H4 (cell line): ENCODE data around the gene SRMS. TPM values are rescaled to one million over a fixed set of nuclear protein-coding genes. Genes with fewer than 3 reads are reported as not detected.

ENCODE experiments used
- DNase-seq: peaks from one replicate; pipeline ENCODE4 v3.0.0-alpha.2; 2015; ENCODE audit warnings: low spot score
- total RNA-seq: library from RNA; depleted of rRNA; stranded (reverse); fragments of >200 nt; shearing (Covaris generic); gene quantifications from 2 replicates; pipeline ENCODE4 v1.2.3, GENCODE V29; 2014; rRNA removed

The SRMS gene, protein sequence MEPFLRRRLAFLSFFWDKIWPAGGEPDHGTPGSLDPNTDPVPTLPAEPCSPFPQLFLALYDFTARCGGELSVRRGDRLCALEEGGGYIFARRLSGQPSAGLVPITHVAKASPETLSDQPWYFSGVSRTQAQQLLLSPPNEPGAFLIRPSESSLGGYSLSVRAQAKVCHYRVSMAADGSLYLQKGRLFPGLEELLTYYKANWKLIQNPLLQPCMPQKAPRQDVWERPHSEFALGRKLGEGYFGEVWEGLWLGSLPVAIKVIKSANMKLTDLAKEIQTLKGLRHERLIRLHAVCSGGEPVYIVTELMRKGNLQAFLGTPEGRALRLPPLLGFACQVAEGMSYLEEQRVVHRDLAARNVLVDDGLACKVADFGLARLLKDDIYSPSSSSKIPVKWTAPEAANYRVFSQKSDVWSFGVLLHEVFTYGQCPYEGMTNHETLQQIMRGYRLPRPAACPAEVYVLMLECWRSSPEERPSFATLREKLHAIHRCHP
- not detected in 2 replicates for total RNA-seq

DNA sequence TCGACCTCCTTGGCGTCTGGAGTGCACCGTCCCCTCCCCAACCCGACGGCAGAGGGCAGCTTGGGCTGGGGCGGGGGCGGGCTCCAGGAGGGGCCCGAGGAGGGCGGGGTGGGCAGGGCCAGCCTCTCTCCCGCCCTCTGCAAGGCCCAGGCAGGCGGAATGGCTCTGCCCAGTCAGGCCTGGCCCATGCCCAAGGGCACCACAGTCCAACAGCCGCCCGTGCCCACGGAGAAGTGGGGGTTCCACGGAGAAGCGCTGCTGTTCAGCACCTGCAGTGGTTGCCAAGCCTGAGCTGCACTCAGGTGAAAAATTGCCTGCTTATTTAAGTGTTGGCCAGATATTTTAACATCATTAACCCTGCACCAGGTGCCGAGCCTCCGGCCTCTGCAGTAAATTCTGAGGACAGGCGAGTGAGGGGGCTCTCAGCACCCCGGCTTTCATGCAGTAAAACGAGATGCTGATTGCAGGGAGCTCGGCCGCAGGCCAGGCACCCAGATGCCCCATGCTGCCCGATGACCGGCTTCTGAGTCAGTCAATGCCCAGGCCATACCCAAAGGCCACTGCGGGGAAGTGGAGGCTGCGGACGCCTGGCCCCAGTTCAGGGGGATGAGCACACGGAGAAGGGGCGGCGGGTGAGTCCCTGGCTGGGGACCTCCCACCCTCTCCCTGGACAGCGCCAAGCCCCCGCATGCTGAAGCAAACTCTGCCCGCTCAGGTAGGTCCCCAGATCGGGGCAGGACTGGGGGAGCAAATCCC is at the start of gene SRMS:
SRMS (minus strand) TSS at position 25 of the 756 bp plus-strand sequence. CDS start 286 bp downstream, outside the sequence.
- no peak for DNase-seq

DNA sequence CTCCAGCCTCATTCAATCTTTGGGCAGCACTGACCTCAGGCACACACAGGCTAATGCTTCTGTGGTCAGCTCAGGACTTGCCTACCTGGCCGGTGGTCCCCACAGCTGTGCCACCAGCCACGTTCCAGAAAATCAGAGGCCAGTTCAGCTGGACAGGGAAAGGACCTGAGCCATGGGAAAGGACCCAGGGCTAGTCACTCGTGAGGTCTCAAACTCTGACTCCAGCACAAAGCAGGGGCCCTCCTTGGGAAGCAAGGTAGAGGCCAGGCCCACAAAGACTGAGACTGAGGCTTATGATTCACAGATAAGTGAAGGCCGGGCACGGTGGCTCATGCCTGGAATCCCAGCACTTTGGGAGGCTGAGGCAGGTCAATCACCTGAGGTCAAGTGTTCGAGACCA is 48.9 kb upstream of the SRMS start:
- DNase-seq: no peak

DNA sequence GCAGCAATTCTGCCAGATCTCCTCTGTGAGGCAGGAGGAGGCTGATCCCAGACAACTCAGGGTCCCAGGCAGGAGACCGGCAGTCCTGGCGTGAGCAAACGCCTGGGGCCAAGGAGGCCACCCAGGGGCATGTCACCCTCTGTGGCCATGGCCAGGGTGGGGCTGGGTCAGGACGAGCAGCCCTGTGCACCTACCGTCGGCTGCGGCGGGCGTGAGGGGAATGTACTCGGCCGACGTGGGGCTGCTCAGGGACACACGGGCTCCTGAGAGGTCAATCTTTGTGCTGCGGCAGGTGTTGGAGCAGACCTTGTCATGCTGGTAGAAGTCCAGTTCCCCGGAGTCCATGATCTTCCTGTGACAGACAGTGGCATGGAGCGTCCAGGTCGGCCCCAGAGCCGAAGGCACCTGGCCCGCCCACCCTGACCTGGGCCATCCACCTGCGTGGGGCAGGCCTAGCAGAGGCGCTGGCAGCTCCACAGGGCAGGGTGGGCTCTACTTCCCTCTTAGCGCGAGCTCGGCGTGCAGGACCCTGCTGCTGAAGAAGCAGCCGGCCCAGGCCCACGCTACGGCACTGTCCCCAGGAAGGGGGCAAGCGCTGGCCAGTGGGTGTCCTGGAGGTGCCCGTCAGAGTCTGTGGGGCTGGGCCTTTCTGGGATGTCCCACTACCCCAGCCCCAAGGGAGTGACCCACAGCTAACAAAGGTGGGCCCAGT is 48.0 kb upstream of the SRMS start:
- no peak for DNase-seq

DNA sequence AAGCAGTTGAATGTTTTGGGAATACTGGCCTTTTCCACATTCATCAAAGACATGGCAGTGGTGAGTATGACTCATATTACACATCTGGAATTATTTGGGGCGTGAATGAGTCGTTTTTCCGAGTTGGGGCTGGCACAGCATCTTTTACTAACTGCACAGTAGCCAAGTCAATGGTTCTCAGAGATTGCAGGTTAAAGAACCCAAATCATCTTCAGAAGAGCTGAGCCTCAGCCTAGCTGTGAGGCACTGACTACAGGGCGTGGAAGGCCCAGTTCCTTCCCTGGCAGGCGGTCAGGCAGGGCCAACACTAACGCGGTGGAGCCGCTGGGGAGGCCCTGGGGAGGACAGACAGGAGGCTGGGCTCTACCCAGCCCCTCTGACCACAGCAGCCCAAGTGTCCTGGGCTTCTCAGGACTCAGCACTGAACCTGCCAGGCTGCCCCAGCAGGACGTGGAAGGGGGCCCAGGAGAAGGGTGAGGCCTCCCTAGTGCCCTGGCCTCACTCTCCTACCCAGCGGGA is 46.6 kb upstream of the SRMS start:
- DNase-seq: peak; percentile 36

DNA sequence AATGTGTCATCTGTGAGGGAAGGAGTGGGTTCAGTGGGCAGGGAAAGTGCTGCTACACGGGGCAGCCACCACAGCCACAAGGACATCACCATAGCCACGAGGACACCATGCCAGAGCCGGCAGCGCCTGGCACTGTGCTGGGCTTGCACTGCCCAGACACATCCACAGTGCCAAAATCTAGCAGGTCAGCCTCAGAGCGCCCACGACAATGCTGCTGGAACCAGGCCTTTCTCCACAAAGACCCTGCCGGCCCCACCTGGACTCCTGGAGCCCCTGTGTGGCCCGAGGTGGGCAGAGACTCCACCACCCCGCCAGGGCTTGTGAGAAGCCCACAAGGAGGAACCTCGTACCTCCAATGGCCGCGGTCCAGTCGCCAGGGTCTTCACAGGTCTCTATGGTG is 45.1 kb upstream of the SRMS start:
- no peak for DNase-seq

DNA sequence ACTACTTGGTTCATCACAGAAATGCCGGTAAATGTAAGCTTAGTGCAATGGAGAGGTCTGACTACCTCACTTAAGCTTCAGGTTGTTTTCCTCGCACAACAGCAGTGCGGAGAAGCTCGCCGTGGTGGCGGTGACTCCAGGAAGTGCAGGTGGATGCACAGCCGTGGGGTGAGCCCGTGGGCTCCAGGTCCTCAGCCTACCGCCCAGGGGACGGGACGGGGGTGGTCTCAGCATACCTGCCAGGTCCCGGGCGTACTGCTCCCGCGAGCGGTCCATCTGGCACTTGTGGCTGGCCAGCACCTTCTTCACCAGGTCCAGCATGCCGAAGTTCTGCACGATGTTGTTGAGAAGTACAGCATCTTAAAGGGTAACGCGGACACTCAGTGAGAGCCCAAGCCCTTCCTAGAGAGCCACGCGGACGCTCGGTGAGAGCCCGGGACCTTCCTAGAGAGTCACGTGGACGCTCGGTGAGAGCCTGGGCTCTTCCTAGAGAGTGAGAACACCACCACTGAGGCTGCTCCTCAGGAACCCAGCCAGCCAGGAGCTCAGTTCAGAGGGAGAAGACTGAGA is 44.3 kb upstream of the SRMS start:
- no peak for DNase-seq

DNA sequence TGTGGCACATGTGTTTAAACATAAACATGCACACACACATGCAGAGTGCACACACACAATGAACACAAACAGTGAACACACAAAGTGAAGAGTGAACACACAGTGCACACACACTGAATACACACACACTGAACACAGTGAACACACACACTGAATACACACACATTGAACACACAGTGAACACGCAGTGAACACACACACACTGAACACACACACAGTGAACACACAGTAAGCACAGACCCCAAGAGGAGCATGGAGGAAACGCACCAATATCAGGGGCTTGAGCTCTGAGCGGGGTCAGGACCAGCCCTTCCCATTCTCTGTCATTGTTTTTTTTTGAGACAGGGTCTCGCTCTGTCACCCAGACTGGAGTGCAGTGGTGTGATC is 43.6 kb upstream of the SRMS start:
- DNase-seq: no peak

DNA sequence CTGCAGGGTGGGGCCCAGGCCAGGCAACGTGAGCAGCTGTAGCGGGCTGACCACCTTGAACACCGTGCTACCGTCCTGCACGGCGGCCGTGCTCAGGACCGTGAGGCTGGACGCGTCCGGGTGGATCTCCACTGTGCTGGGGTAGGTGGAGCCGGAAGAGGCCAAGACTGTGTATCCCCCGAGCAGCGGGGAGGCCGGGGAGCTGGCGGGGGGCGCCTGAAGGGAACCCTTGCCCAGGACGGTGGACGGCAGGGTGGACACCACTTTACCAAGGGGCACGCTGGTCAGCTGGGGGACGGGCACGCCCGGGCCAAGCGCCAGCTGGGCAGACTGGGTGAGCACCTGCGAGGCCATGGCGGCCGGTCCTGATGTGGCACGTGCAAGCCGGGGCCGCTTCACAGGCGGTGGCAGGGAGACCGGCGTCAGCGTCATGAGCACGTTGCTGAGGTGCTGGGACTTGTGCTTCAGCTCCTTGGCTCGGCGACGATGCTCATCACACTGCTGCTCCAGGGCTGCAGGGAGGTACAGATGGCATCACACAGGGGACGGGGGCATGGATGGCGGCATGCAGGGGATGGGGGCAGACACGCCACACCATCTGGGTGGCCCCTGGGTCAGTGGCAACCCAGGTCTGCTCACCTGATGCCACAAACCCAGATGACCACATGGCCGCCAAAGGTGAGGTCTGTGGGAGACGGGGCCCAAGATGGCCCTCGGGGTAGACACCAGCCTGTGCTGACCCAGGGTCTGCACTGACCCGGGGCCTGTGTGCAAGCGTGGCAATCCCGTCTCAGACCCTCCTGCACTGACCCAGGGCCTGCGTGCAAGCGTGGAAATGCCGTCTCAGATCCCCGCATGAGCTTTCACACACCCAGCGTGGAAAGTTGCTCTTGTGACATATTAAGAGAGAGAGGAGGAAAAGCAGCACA is 42.9 kb upstream of the SRMS start:
- DNase-seq: no peak

DNA sequence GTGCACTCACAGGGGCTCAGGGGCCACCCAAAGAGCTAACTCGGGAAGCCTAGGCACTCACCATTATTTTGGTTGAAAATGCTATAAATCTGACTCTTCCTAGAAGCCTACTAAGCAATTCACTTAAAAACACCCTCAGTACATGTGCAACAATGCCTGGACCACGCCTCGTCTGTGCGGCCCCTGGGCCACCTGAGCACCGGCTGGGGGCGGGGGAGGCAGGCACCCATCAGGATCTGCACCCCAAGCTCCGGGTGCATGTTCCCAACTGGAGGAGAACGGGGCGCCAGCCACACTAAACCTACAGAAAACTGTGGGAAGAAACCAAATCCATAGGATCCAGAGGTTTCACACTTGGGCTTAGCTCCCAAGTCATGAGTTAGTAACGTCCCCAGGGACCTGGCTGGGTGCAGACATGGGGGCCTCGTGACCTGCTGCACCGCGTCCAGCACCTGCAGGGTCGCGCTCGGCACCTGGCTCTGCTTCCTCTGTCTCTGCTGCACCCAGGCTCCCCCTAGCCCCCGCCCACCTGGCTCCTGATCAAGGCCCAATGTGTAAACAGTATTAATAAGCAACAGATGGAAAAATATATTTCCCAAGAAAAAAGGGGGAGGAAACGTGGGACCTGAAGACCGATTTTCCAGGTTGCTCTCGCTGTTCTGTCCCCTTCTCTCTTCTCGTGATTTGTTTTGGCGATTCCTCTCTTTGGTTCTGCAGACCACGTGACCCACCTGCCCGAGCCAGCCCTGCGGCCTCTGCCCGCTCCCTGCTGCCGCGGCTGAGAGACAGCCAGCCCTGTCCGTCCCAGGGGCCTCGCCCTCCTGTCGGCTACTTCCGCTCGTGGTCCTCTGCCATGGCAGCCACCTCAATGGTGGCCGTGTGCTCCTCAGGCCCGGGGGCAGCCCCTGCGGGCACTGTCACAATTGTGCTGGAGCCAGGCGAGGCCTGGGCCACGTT is 42.0 kb upstream of the SRMS start:
- no peak for DNase-seq

DNA sequence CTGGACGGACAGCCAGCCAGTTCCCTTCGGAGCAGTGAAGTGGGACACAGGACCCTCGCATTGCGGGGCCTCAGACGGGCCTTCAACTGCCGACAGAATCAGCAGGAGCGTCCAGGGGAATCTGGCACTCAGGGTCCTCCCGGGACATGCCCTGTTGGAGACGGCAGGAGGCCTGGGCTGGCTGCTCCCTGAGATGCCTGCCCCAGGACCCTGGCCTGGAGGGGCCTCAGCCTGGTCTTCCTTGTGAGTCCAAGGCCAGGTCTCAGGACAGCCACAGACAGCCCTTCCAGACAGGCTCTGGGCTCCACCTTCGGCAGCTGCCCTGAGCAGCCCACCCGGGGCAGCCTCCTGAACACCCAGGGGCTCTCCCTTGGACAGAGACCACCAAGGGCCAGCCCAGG is 41.1 kb upstream of the SRMS start:
- no peak for DNase-seq

DNA sequence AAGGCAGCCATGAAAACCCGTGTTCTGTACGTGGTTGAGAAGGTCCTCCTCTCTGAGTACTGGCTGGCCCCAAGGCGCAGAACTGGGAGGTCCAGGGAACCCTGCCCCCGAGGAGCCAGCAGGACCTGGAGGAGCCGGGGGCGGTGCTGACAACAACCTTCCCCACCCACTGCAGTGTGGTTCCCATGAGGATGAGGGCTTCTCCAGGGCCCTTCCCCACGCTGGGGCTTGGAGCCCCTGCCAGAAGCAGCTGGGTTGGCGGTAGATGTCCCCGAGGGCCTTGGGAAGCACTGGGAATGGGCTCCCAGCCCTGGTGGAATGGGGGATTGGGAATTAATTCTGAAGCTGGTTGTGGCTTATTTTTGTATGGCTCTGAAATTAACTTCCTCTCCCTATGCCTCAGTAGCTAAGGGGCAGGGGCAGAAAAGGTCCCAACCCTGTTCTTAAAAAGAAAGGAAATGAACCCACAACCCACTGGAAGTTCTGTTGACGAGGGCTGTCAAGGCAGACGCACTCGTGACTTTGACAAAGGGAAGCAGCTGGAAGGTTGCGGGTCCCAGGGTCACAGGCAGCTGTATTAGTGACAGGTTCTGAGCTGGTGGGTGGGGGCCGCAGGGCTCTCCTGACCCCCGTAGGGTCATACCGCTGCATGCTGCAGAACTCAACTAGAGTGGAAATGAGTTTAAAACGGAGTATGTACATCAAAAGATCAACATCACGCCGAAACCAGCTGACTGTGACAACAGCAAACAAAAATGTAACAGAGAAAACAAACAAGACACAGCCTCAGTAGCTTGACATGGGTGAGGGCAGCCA is 40.4 kb upstream of the SRMS start:
- no peak for DNase-seq

DNA sequence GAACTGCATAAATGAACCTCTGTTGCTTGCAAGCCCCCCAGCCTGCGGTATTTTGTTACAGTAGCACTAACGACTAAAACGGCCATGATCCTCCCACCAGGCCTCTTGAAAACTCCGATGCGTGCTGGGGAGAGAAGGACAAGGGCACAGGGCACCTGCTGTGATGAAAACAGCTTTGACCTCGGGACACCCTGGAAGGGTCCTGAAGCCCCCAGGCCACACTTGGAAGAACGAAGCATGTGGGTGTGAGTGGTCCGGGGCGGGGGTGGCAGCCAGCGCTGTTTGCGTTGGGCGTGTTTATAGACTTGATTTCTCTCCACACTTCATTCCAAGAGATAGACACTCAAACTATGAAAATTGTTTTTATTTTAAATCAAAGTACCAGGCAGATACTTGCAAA is 39.7 kb upstream of the SRMS start:
- DNase-seq: no peak

DNA sequence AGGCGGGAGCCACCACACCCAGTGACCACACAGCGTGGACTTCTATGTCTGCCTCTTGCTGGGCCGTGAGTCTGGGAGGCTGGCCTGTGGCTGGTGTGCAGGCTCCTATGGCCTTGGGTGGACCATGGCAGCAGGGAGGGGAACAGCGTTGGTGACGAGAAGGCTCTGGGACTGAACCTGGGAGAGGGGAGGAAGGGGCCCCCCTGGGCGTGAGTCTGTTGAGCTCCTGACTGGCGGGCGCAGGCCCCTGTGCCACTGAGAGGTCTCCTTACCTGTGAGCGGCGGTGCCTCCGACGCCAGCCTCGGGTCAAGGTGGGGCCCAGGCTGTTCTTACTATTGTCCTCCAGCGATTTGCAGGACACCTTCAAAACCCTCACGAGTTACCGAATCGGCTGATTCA is 39.2 kb upstream of the SRMS start:
- no peak for DNase-seq

DNA sequence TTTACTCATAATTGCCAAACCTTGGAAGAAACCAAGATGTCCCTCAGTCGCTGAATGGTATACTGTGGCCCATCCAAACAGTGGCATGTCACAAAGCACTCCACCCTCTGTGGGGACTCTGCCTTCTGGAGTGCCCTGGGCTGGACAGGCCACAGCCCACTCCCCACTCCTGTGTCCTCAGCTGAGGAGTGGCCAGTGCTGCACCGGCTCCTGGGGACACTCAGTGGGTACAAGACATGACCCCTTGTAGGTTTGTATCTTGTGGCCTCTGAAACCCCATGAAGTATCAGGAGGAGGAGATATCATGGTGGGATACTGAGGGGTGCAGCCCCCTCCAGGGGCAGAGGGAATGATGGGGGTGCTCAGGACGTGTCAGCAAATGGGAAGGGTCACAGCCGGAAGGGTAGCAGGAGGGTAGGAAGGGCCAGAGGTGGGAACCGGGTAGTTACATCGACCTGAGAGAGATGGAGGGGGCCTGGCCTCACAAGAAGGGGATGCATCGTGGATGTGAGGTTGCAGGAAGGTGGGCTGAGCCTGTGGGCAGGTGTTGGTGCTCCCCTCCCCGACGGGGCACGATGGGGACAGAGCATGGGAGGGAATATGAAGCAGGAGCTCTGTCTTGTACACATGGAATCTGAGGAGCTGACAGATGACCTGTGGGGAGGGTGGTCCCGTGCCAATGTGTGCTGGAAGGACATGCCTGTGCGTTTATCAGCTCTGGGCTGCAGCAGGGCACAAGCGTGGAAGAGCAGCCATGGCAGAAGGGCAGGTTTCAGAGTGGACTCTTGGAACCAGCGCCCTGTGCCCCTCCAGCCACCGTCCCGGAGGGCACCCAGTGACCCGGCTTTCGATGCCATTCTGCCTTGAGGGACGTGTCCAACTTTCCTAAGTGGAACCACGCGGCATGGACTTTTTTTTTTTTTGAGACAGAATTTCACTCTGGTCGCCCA is 38.3 kb upstream of the SRMS start:
- DNase-seq: no peak

DNA sequence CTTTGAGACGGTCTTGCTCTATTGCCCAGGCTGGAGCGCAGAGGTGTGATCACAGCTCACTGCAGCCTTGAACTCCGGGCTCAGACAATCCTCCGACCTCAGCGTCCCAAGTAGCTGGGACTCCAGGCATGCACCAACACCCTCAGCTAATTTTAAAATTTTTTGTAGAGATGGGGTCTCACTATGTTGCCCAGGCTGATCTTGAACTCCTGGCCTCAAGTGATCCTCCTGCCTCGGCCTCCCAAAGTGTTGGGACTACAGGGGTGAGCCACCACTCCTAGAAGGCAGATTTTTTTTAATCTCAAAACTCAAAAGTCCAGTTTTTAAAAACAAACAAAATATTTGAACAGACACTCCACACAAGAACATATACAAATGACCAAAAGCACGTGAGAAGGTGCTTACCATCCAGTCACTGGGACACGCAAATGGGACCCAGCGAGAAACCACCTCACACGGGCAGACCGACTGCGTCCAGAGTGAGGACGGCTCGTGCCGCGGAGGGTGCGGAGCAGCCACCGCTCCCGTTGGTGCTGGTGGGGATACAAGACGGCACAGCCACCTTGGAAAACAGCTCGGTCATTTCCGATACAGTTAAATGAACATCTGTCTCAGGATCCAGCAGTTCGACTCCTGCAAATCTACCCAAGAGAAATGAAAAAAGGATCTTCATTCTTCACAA is 35.0 kb upstream of the SRMS start:
- no peak for DNase-seq

DNA sequence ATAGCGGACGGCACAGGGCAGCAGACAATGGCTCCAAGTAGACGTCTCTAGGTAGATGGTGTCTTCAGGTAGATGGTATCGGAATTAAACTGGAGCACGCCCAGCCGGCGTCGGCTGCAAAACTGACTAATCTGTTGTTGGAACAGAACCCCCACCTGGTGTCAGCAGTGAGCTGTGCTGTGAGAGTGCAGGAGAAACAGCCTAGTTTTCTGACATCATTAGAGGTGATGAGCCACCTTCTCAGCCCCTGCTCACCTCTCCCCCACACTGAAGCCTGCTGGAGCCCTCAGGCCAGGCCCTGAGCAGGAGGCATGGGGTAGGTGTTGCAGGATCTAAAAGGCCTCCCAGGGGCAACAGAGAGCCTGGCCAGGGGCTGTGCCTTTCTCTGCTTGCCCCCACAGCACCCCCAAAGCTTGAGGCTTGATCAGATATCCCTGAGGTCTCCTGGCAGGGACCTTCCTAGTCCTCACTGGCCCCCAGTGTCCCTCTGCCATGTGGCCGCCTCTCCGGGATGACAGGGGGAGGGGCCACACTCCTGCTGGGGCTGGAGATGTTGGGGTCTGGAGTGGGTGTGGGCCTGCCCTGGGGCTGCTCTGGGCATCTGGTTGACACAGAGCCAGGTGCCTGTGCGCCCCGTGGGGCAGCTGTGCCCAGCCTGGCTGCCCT is 33.4 kb upstream of the SRMS start:
- no peak for DNase-seq
